ENCODE data around the gene ZSCAN20. TPM values are rescaled to one million over a fixed set of nuclear protein-coding genes. Genes with fewer than 3 reads are reported as not detected.

ZSCAN20 gene
- total RNA-seq, 1 experiment from 2014 or later, result 9.0 TPM

DNA sequence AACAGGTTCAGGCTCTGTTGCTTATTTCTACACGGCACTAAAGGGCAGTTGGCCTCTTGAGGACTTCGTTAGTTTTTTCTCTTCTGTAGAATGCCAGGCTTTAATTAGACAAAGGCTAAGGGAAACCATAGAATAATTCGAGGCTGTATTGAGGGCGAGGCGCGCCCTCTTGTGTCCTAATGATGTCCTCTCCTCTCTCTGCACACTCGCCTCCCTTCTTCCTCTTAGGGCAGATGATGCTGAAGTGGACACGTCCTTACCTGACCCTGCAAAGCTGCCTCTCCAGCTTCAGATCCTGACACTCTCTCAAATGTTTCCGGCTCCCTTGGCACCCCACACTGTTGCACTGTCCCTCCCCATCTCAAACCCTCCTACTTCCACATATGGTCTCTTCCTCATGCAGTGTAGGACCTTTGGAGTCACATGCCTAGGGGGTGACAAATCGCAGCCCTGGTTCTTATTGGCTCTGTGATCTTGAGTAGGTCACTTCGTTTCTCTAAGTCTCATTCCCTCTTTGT, 1.9 kb upstream of the ZSCAN20 start:
- no peaks in the 10 kb centered on the region for H3K36me3 ChIP-seq (ENCODE audit: control insufficient read depth in 1 of 2, insufficient read depth in 2 of 2, low read length in 2 of 2)
- intact Hi-C loops (cut with micrococcal nuclease), result loop anchor here (1.0 to 5.0 kb wide), 7 partner anchors 88 to 373 kb away; no protein-coding TSS in a partner anchor
- peak; percentile 70 for ATAC-seq
- H3K9me2 ChIP-seq (ENCODE audit: insufficient read depth), result no peaks in the 10 kb centered on the region
- no peaks in the 10 kb centered on the region for H3K9me3 ChIP-seq (ENCODE audit: control insufficient read depth in 1 of 2, insufficient read depth in 1 of 2, low read depth in 1 of 2, low read length in 2 of 2)
- H3K27ac ChIP-seq (ENCODE audit: low read depth, low read length), result peak overlapping the region; percentile 14; the same call in 1 of the 2 replicates
- peak; percentile 72 for DNase-seq (ENCODE audit: low read depth, low spot score)
- peak overlapping the region; percentile 90 for H2AFZ ChIP-seq (ENCODE audit: low read depth, low read length, poor library complexity, severe bottlenecking)
- no peak overlapping the region for H3K9ac ChIP-seq (ENCODE audit: low read length)
- H4K20me1 ChIP-seq (ENCODE audit: insufficient read depth), result no peaks in the 10 kb centered on the region
- H3K79me2 ChIP-seq (ENCODE audit: insufficient read depth, low read length), result peaks cover 8% of the 10 kb centered on the region; the same call in 1 of the 2 replicates
- peaks cover 6 to 42% of the 10 kb centered on the region in 2 experiments; a peak in 3 of 4 replicates for H3K4me1 ChIP-seq (ENCODE audit: control insufficient read depth in 1 of 2, insufficient read depth in 2 of 2, low read length in 2 of 2)
- TF ChIP-seq SRF (IDR thresholded peaks at IDR 0.05; ENCODE audit: low read depth), result peak; percentile 85
- no peak for TF ChIP-seq FOSL1 (IDR thresholded peaks at IDR 0.05; ENCODE audit: low read depth)
- peak; percentile 97 for TF ChIP-seq RAD21 (IDR thresholded peaks at IDR 0.05; ENCODE audit: low read depth)
- TF ChIP-seq, protein P1, sequence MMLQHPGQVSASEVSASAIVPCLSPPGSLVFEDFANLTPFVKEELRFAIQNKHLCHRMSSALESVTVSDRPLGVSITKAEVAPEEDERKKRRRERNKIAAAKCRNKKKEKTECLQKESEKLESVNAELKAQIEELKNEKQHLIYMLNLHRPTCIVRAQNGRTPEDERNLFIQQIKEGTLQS (IDR thresholded peaks at IDR 0.05), result no peak
- TF ChIP-seq, protein P2, sequence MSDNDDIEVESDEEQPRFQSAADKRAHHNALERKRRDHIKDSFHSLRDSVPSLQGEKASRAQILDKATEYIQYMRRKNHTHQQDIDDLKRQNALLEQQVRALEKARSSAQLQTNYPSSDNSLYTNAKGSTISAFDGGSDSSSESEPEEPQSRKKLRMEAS (IDR thresholded peaks at IDR 0.05), result peak; percentile 27; the same call in 1 of the 2 replicates
- TF ChIP-seq, protein P3, sequence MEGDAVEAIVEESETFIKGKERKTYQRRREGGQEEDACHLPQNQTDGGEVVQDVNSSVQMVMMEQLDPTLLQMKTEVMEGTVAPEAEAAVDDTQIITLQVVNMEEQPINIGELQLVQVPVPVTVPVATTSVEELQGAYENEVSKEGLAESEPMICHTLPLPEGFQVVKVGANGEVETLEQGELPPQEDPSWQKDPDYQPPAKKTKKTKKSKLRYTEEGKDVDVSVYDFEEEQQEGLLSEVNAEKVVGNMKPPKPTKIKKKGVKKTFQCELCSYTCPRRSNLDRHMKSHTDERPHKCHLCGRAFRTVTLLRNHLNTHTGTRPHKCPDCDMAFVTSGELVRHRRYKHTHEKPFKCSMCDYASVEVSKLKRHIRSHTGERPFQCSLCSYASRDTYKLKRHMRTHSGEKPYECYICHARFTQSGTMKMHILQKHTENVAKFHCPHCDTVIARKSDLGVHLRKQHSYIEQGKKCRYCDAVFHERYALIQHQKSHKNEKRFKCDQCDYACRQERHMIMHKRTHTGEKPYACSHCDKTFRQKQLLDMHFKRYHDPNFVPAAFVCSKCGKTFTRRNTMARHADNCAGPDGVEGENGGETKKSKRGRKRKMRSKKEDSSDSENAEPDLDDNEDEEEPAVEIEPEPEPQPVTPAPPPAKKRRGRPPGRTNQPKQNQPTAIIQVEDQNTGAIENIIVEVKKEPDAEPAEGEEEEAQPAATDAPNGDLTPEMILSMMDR (IDR thresholded peaks at IDR 0.05 in 2 of 3, conservative IDR thresholded peaks at IDR 0.05 in 1 of 3; ENCODE audit: borderline replicate concordance in 1 of 3, insufficient read depth in 1 of 3, low read depth in 2 of 3, low read length in 2 of 3), result peak; percentile 83 to 90 (median 86)
- TF ChIP-seq YY1 (IDR thresholded peaks at IDR 0.05; ENCODE audit: extremely low read depth, insufficient replicate concordance, low read depth, low read length), result peak; percentile 61
- TF ChIP-seq TCF7L2 (IDR thresholded peaks at IDR 0.05; ENCODE audit: borderline replicate concordance, extremely low read depth, insufficient read depth, insufficient read length), result no peak
- no peak for TF ChIP-seq ZNF274 (IDR thresholded peaks at IDR 0.05; ENCODE audit: low read depth, low read length)
- TF ChIP-seq ELF1 (IDR thresholded peaks at IDR 0.05; ENCODE audit: borderline replicate concordance, low read depth), result no peak
- CTCF ChIA-PET, result interaction anchor here (0.7 to 4.5 kb wide), 19 partner anchors 10 to 538 kb away, joined by 3 to 37 read pairs (median 4); no protein-coding TSS in a partner anchor
- BruUV-seq (replicated peaks), result no TSS peak
- H3K27me3 ChIP-seq (ENCODE audit: insufficient read depth, low read length), result no peaks in the 10 kb centered on the region
- POLR2A ChIA-PET, result interaction anchor here (0.9 to 2.2 kb wide), 3 partner anchors 12 to 343 kb away, joined by 3 to 7 read pairs (median 6); no protein-coding TSS in a partner anchor
- RAD21 ChIA-PET (ENCODE audit: low non-redundant PET in 1 of 2, low total read pairs in 2 of 2, uncharacterized antibody in 2 of 2, unreplicated experiment in 2 of 2), result interaction anchor here (0.9 to 3.3 kb wide), 6 partner anchors 15 to 175 kb away, joined by 3 to 15 read pairs (median 3); no protein-coding TSS in a partner anchor
- H3K4me3 ChIP-seq (replicated peaks in 1 of 2; ENCODE audit: low read depth in 1 of 2, low read length in 2 of 2), result no peak overlapping the region
- H3K4me2 ChIP-seq (ENCODE audit: low read length), result peak overlapping the region; percentile 46

All from HCT116 (cell line).